ENCODE results near the gene ING4.

DNA sequence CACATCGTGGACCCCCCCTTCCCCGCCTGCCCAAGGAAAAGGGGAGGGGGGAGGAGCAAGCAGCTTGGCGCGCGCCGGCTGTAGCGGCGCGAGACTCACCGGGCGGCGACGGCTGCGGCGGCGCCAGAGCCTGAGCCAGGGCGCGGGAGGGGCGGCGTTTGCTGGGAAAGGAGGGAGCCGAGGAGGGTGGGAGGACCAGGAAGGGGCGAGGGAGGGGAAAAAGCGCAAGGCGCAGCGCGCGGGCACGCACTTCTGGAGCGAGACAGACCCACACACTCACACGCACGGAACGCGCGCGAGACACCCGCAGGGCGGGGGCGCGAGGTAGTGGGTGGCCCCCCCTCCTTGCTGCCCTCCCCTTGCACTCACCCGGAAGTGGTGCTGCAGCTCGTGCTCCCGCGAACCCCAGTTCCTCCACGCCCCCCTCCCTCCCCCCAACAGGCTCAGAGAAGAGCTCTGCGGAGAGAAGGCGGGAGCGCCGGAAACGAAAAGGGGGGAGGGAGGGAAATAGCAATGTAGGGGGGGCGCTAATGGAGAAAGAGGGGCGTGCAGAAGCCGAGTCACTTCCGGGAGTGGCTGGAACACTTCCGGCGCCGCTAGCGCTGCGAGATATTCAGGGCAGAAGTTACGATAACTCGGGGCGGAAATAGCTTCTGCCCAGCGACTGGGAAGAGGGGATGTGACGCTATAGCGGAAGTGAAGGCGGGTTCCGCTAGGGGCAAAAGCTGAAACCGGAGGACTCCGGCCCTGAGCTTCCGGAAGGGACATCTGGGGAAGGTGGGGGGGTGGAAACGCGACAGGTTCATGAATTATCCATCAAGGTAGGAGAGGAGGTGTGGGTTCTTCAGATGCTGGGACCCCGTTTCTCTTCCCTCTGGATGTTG is 26.3 kb upstream of the ING4 start, which contains the start of gene ZNF384:
- TF ChIP-seq EZH2 (IDR thresholded peaks at IDR 0.05; ENCODE audit: insufficient read depth, poor library complexity, severe bottlenecking) (no peak), EZH2phosphoT487 (IDR thresholded peaks at IDR 0.05; ENCODE audit: insufficient read depth, low read depth) (no peak)

Data from GM23248 (cell line).